Neuronal stem cell (in vitro differentiated cells): Measurements from ENCODE around the gene MDM2.

ENCODE experiments used
- DNase-seq: peaks from one replicate; pipeline ENCODE4 v3.0.0-alpha.2; 2013; ENCODE audit warnings: low spot score
- H2AFZ ChIP-seq: one replicate; pipeline ENCODE4 v1.6.1; 2013; ENCODE audit warnings: mild to moderate bottlenecking, low read length, inconsistent platforms
- H2AK5ac ChIP-seq: 2 replicates; pipeline ENCODE4 v1.6.1; 2013; ENCODE audit warnings: low read depth, mild to moderate bottlenecking, inconsistent platforms, low read length, moderate library complexity, mixed read lengths
- H2BK120ac ChIP-seq: 2 replicates; pipeline ENCODE4 v1.6.1; 2013; ENCODE audit warnings: low read depth, mild to moderate bottlenecking, inconsistent platforms, low read length, moderate library complexity, mixed read lengths
- H2BK12ac ChIP-seq: one replicate; pipeline ENCODE4 v1.6.1; 2013; ENCODE audit warnings: low read length, inconsistent platforms
- H2BK15ac ChIP-seq: 2 replicates; pipeline ENCODE4 v1.6.1; 2013; ENCODE audit warnings: mild to moderate bottlenecking, low read length, inconsistent platforms, mixed read lengths
- H2BK5ac ChIP-seq: one replicate; pipeline ENCODE4 v1.6.1; 2013; ENCODE audit warnings: inconsistent platforms, mild to moderate bottlenecking, low read length, moderate library complexity
- H3K14ac ChIP-seq: one replicate; pipeline ENCODE4 v1.6.1; 2013; ENCODE audit warnings: low read length, inconsistent platforms
- H3K18ac ChIP-seq: 2 replicates; pipeline ENCODE4 v1.6.1; 2013; ENCODE audit warnings: low read length, inconsistent platforms
- H3K23ac ChIP-seq: 2 replicates; pipeline ENCODE4 v1.6.1; 2013; ENCODE audit warnings: low read depth, mild to moderate bottlenecking, mixed read lengths, low read length, inconsistent platforms; ENCODE audit not compliant: poor library complexity
- H3K27ac ChIP-seq: replicated peaks from 3 replicates; pipeline ENCODE4 v1.5.1; 2013; ENCODE audit warnings: low read length, inconsistent platforms
- H3K27me3 ChIP-seq, 3 experiments: 2 replicates each; pipeline ENCODE4 v1.6.1; 2013; ENCODE audit warnings: low read length in 3 of 3, mild to moderate bottlenecking in 2 of 3, inconsistent platforms in 1 of 3, low read depth in 1 of 3, mixed read lengths in 1 of 3, moderate library complexity in 1 of 3; ENCODE audit not compliant: control insufficient read depth in 3 of 3, insufficient read depth in 3 of 3
- H3K36me3 ChIP-seq, 2 donors: replicated peaks in 1 of 2; 2 replicates each; pipeline ENCODE4 v1.6.1; 2013; ENCODE audit warnings: low read length in 2 of 2; ENCODE audit not compliant: control insufficient read depth in 2 of 2, insufficient read depth in 2 of 2
- H3K4ac ChIP-seq: 2 replicates; pipeline ENCODE4 v1.6.1; 2013; ENCODE audit warnings: inconsistent platforms, mild to moderate bottlenecking, low read length, moderate library complexity
- H3K4me1 ChIP-seq, 2 donors: 1 replicate in 1 of 2; 2 replicates in 1 of 2; pipeline ENCODE4 v1.6.1; 2013; ENCODE audit warnings: low read length in 2 of 2, low read depth in 1 of 2; ENCODE audit not compliant: control insufficient read depth in 2 of 2, insufficient read depth in 1 of 2
- H3K4me2 ChIP-seq: one replicate; pipeline ENCODE4 v1.6.1; 2013; ENCODE audit warnings: mild to moderate bottlenecking, low read length, inconsistent platforms; ENCODE audit not compliant: insufficient read depth, poor library complexity, severe bottlenecking
- H3K4me3 ChIP-seq, 2 donors: 2 replicates each; pipeline ENCODE4 v1.5.1; 2013; ENCODE audit warnings: low read length in 2 of 2, mild to moderate bottlenecking in 2 of 2, inconsistent platforms in 1 of 2, moderate library complexity in 1 of 2
- H3K79me1 ChIP-seq: one replicate; pipeline ENCODE4 v1.6.1; 2013; ENCODE audit warnings: low read depth, mild to moderate bottlenecking, inconsistent platforms, low read length, moderate library complexity
- H3K9ac ChIP-seq: one replicate; pipeline ENCODE4 v1.6.1; 2013; ENCODE audit warnings: mild to moderate bottlenecking, low read depth, low read length, inconsistent platforms; ENCODE audit not compliant: poor library complexity
- H3K9me3 ChIP-seq, 2 donors: replicated peaks in 1 of 2; 2 replicates each; pipeline versions ENCODE3 to v1.6.1; 2013; ENCODE audit warnings: low read length in 2 of 2, mild to moderate bottlenecking in 2 of 2, inconsistent platforms in 1 of 2, low read depth in 1 of 2, mixed read lengths in 1 of 2, moderate library complexity in 1 of 2; ENCODE audit not compliant: control insufficient read depth in 2 of 2, insufficient read depth in 1 of 2
- H4K8ac ChIP-seq: one replicate; pipeline ENCODE4 v1.6.1; 2013; ENCODE audit warnings: low read depth, mild to moderate bottlenecking, inconsistent platforms, low read length, moderate library complexity
- H4K91ac ChIP-seq: one replicate; pipeline ENCODE4 v1.6.1; 2013; ENCODE audit warnings: low read length, low read depth, mild to moderate bottlenecking, inconsistent platforms; ENCODE audit not compliant: poor library complexity
- WGBS, 2 donors: extraction: QIAGEN DNeasy Blood & Tissue Kit; methylation state at CpG; one replicate each; pipeline ENCODE4 v1.1.7; 2013; ENCODE audit warnings: missing lambda C conversion rate in 2 of 2, mixed read lengths in 1 of 2; ENCODE audit not compliant: insufficient read length in 2 of 2, insufficient replicate concordance in 1 of 2; ENCODE audit errors: extremely low coverage in 2 of 2; 5-methylcytosine and 5-hydroxymethylcytosine counted together

Gene MDM2

DNA sequence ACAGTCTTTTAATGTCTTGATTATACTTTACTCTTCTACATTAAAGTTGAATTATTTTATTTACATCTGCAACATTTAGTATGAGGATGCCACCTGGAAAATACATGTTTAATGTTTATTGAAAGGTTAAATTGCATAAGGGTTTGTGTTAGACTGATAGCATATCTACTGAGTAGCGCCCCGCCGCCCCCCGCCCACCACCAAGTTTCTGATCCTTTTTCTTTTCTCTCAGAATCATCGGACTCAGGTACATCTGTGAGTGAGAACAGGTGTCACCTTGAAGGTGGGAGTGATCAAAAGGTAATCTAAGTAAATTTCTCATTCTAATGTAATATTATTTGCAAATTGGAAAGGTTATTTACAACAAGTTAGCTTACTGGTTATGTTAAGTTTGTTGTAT, 16.2 kb downstream of the MDM2 start:
- Histone ChIP-seq H3K14ac (no peak overlapping the region), H3K9ac (no peak overlapping the region), H3K27me3 (no peaks in the 10 kb centered on the region), H2AK5ac (no peak overlapping the region), H3K4ac (no peak overlapping the region), H2BK120ac (no peak overlapping the region), H2BK5ac (no peak overlapping the region), H3K4me1 (no peaks in the 10 kb centered on the region), H2AFZ (no peak overlapping the region), H3K36me3 (peaks cover 23 to 100% of the 10 kb centered on the region in 2 donors), H3K9me3 (no peaks in the 10 kb centered on the region), H3K18ac (no peak overlapping the region), H2BK15ac (no peak overlapping the region), H3K27ac (no peak overlapping the region), H3K4me3 (no peak overlapping the region), H3K79me1 (peaks cover 4% of the 10 kb centered on the region), H4K91ac (no peak overlapping the region), H2BK12ac (no peak overlapping the region), H3K23ac (no peak overlapping the region), H3K4me2 (no peak overlapping the region), H4K8ac (no peak overlapping the region)
- no peak for DNase-seq
- no CpG with 5 or more reads among the region's 5 CpGs for WGBS, 2 donors

DNA sequence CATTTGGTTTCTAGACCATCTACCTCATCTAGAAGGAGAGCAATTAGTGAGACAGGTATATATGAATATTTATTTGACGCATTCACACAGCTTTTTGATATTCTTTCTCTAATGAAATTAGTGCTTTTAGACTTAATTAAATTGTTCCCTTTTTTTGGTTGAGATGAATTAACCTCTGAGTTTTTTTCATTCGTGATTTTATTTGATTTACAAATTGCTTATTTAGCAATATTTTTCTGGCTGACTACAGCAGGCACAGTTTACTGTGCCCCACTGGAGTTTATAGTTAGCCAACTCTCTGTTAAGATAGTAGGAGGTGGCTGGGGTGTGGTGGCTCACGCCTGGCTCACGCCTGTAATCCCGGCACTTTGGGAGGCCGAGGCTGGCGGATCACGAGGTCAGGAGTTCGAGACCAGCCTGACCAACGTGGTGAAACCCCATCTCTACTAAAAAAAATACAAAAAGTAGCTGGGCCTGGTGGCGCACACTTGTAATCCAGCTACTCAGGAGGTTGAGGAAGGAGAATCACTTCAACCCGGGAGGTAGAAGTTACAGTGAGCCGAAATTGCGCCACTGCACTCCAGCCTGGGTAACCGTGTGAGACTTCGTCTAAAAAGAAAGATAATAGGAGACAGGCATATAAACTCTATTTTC, 16.7 kb downstream of the MDM2 start:
- Histone ChIP-seq H3K4me1 (no peaks in the 10 kb centered on the region), H3K14ac (no peak overlapping the region), H2BK120ac (no peak overlapping the region), H3K27ac (no peak overlapping the region), H3K27me3 (no peaks in the 10 kb centered on the region), H4K91ac (no peak overlapping the region), H3K79me1 (peaks cover 4% of the 10 kb centered on the region), H2BK15ac (no peak overlapping the region), H3K4me3 (no peak overlapping the region), H3K36me3 (peaks cover 23 to 100% of the 10 kb centered on the region in 2 donors), H2BK5ac (no peak overlapping the region), H4K8ac (no peak overlapping the region), H2AFZ (no peak overlapping the region), H3K18ac (no peak overlapping the region), H3K23ac (no peak overlapping the region), H3K9me3 (no peaks in the 10 kb centered on the region), H2BK12ac (no peak overlapping the region), H3K4me2 (no peak overlapping the region), H3K4ac (no peak overlapping the region), H2AK5ac (no peak overlapping the region), H3K9ac (no peak overlapping the region)
- no CpG with 5 or more reads among the region's 16 CpGs for WGBS, 2 donors
- DNase-seq = no peak

DNA sequence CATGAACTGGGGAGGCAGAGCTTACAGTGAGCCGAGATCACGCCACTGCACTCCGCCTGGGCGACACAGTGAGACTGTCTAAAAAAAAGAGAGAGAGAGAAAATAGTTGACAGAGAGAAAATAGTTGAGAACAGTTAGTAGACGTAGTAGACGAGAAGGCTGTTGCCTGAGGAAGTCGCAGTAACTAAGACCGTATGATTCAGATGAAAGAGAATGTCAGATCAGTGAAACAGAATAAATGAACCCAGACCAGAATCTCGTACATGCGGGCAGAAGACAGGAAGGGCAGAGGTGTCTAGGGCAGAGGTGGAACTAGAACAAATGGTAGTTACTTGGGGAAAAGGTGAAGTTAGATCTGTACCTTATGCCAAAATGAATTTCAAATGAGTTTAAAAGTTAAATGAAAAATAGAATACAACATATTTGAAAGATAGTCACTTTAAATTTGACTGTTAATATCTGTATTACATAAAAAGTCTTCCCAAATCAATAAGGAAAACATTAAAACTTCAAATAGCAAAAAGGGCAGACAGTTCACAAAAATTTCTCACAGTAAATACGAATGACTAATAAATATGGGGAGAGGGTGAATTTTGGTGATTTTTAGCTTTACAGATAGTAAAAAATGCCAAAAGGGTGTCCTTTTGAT, 17.7 kb downstream of the MDM2 start:
- Histone ChIP-seq H2BK12ac (no peak overlapping the region), H3K23ac (no peak overlapping the region)
- no peak for DNase-seq

DNA sequence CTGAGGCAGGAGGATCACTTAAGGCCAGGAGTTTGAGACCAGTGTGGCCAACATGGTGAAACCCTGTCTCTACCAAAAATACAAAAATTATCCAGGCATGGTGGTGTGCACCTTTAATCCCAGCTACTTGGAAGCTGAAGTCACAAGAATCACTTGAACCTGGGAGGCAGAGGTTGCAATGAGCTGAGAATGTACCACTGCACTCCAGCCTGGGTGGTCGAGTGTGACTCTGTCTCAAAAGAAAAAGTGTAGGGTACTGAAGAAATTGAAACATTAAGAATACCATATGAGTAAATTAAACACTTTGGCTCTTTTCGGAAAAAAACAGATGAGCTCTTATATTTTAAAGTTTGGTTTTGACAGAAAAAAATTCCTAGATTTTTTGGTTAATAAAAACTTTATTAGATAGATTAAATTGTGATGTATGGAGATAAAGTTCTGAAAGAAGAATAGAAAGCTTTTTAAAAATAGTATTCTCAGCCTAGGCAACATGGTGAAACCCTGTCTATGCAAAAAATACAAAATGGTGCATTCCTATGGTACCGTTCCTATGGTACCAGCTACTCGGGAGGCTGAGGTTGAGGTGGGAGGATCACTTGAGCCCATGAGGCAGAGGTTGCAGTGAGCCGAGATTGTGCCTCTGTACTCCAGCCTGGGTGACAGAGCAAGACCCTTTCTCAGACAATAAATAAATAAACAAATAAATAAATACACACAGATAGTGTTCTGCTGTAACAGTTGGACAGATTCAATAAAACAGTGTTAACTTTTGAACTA, 20.1 kb downstream of the MDM2 start:
- Histone ChIP-seq H3K4me3 (no peak overlapping the region), H3K79me1 (no peaks in the 10 kb centered on the region), H3K18ac (no peak overlapping the region), H3K4me1 (no peaks in the 10 kb centered on the region), H3K14ac (no peak overlapping the region), H3K27ac (no peak overlapping the region), H3K9me3 (no peaks in the 10 kb centered on the region), H3K4ac (no peak overlapping the region), H2BK12ac (no peak overlapping the region), H3K9ac (no peak overlapping the region), H2BK120ac (no peak overlapping the region), H2AFZ (no peak overlapping the region), H3K4me2 (no peak overlapping the region), H2BK15ac (no peak overlapping the region), H4K8ac (no peak overlapping the region), H3K23ac (no peak overlapping the region), H4K91ac (no peak overlapping the region), H3K27me3 (no peaks in the 10 kb centered on the region), H2AK5ac (no peak overlapping the region), H2BK5ac (no peak overlapping the region), H3K36me3 (peaks cover 20 to 96% of the 10 kb centered on the region in 2 donors)
- DNase-seq = no peak
- WGBS, 2 donors = no CpG with 5 or more reads among the region's 5 CpGs

More for the DNA sequence above, 17.7 kb downstream of the MDM2 start:
- H2AK5ac ChIP-seq = no peak overlapping the region
- no CpG with 5 or more reads among the region's 11 CpGs for WGBS, 2 donors
- H3K79me1 ChIP-seq = peaks cover 4% of the 10 kb centered on the region
- peaks cover 23 to 100% of the 10 kb centered on the region in 2 donors for H3K36me3 ChIP-seq
- no peaks in the 10 kb centered on the region for H3K9me3 ChIP-seq
- no peak overlapping the region for H3K18ac ChIP-seq
- H3K4me1 ChIP-seq = no peaks in the 10 kb centered on the region
- H3K14ac ChIP-seq = no peak overlapping the region
- no peak overlapping the region for H2BK5ac ChIP-seq
- H3K27ac ChIP-seq = no peak overlapping the region
- H2AFZ ChIP-seq = no peak overlapping the region
- no peaks in the 10 kb centered on the region for H3K27me3 ChIP-seq
- no peak overlapping the region for H3K4me3 ChIP-seq
- H4K8ac ChIP-seq = no peak overlapping the region
- H4K91ac ChIP-seq = no peak overlapping the region
- H3K9ac ChIP-seq = no peak overlapping the region
- no peak overlapping the region for H2BK15ac ChIP-seq
- H3K4ac ChIP-seq = no peak overlapping the region
- no peak overlapping the region for H2BK120ac ChIP-seq
- no peak overlapping the region for H3K4me2 ChIP-seq
